Measurements from ENCODE around the gene IMP3. TPM values are rescaled to one million over a fixed set of nuclear protein-coding genes. Genes with fewer than 3 reads are reported as not detected.

Gene IMP3
- total RNA-seq, 4 donors from 2014 or later, result 129 to 173 (median 140) TPM

DNA sequence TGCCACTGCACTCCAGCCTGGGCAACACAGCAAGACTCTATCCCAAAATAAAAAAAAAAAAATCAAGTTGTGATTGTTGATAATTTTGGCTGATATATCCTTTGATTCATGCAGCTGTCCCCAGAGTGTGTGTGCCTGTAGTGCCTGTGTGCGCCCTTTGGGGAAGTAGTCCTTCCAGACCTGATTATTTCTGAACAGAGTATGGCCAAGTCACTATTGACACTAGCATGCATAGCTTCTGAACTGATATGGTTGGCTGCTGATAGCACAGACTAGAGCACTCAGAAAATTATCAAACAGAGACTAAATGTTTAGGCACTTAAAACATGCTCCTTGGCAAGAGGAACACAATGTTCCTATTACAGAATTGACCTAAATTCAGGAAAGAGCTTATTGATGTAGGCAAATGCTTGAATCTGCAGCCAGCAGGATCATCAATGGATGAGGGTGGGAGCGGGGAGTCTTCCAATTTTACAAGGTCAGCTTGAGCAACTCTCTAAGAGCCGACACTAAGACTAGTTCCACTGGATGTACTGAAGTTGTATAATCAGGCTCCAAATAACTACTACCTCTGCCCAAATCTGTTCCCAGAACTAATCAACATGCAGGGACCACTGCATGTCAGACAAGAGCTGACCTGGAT lies 43.2 kb downstream of the IMP3 start:
- TF ChIP-seq, protein P1, sequence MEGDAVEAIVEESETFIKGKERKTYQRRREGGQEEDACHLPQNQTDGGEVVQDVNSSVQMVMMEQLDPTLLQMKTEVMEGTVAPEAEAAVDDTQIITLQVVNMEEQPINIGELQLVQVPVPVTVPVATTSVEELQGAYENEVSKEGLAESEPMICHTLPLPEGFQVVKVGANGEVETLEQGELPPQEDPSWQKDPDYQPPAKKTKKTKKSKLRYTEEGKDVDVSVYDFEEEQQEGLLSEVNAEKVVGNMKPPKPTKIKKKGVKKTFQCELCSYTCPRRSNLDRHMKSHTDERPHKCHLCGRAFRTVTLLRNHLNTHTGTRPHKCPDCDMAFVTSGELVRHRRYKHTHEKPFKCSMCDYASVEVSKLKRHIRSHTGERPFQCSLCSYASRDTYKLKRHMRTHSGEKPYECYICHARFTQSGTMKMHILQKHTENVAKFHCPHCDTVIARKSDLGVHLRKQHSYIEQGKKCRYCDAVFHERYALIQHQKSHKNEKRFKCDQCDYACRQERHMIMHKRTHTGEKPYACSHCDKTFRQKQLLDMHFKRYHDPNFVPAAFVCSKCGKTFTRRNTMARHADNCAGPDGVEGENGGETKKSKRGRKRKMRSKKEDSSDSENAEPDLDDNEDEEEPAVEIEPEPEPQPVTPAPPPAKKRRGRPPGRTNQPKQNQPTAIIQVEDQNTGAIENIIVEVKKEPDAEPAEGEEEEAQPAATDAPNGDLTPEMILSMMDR (IDR thresholded peaks at IDR 0.05), result no peak
- no peak for TF ChIP-seq POLR2A (IDR thresholded peaks at IDR 0.05)
- Histone ChIP-seq H3K9me3 (no peaks in the 10 kb centered on the region), H3K4me3 (no peak overlapping the region), H3K27ac (no peak overlapping the region), H3K27me3 (no peaks in the 10 kb centered on the region), H3K36me3 (peaks cover 10 to 99% (median 11%) of the 10 kb centered on the region in 3 donors), H3K4me1 (peaks cover 0 to 2% (median 0%) of the 10 kb centered on the region in 3 donors)
- WGBS, 2 donors, result 91 to 100% methylated on average over 2 of the region's 3 CpGs
- DNase-seq, result no peak
- intact Hi-C loops (cut with DNase I), result no loop called here

DNA sequence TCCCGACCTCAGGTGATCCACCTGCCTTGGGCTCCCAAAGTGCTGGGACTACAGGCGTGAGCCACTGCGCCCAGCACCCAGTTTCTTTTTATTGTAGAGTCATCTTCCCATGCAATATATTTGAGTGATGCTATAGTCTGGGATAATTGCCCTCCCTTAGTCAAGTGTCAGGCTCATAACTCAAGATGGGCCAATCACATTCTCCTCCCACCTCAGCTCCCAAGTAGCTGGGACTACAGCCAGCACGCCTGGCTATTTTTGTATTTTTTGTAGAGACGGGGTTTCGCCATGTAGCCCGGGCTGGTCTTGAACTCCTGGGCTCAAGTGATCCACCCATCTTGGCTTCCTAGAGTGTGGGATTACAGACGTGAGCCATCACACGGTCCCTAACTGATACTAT lies 45.7 kb downstream of the IMP3 start:
- DNase-seq, result no peak
- Histone ChIP-seq H3K27ac (no peak overlapping the region), H3K27me3 (no peaks in the 10 kb centered on the region), H3K4me3 (no peak overlapping the region), H3K36me3 (peaks cover 0 to 93% (median 0%) of the 10 kb centered on the region in 3 donors), H3K9me3 (no peaks in the 10 kb centered on the region), H3K4me1 (peaks cover 0 to 2% (median 0%) of the 10 kb centered on the region in 3 donors)
- no peak for TF ChIP-seq POLR2A (IDR thresholded peaks at IDR 0.05)
- TF ChIP-seq, protein P1 (IDR thresholded peaks at IDR 0.05), result no peak
- 91 to 92% methylated on average over 8 to 9 of the region's 9 CpGs for WGBS, 2 donors
- intact Hi-C loops (cut with DNase I), result no loop called here

DNA sequence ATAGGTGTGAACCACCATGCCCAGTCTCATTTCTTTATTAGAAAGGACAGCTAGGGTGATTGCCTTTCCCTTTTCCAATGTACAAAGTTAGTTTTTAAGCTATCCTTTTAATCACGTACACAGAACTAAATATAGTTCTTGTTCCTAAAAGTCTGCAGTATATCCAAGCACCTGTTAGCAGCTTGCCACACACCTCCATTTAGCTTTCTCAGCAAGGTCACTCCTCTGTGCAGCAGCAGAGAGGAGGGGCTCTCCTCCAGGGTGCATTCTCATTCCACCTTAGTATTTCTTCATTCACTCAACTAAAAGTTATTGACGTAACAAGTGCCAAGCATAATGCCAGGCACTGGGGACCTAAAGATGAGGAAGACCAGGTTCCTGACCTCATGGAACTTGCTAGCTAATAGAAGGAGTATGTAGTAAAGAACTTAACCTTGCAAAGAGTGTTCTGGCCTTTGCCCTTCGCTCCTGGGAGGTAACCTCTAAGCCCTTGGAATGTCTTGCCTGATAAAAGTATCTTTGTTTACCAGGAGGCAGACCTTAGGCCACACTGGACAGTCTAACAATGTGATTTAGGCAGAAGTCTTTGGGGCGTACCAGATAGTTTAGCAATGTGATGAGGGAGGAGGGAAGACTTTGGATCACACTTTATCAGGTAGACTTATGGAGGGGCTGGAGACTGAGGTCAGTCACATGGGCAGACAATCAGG lies 48.2 kb downstream of the IMP3 start:
- H3K4me1 ChIP-seq, result no peaks in the 10 kb centered on the region
- no peaks in the 10 kb centered on the region for H3K27me3 ChIP-seq
- no peak overlapping the region for H3K27ac ChIP-seq
- TF ChIP-seq POLR2A (IDR thresholded peaks at IDR 0.05), result no peak
- TF ChIP-seq, protein P1 (IDR thresholded peaks at IDR 0.05), result no peak
- no peak overlapping the region for H3K4me3 ChIP-seq
- no peaks in the 10 kb centered on the region for H3K9me3 ChIP-seq
- no peak for DNase-seq
- 95 to 96% methylated on average over 3 to 4 of the region's 4 CpGs for WGBS, 2 donors
- intact Hi-C loops (cut with DNase I), result no loop called here
- peaks cover 0 to 73% (median 0%) of the 10 kb centered on the region in 3 donors for H3K36me3 ChIP-seq

DNA sequence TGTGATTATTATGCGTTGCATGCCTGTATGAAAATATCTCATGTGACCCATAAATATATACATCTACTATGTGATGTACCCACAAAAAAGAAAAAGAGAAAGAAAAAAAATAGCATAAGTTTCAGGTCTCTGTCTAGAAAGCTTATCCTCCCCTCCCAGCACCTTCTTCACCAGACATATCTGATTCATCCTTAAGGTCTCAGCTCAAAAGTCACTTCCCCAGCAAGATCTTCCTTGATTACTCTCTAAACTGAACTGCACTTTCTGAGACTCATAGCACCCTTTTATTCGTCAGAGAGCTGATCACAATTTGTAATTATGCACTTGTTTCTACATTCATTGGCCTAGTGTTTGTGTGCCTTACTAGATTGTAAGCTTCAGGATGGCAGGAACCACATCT lies 49.8 kb downstream of the IMP3 start:
- Histone ChIP-seq H3K4me3 (no peak overlapping the region), H3K4me1 (no peaks in the 10 kb centered on the region), H3K9me3 (no peaks in the 10 kb centered on the region), H3K27me3 (no peaks in the 10 kb centered on the region), H3K36me3 (peaks cover 0 to 57% (median 0%) of the 10 kb centered on the region in 3 donors), H3K27ac (no peak overlapping the region)
- TF ChIP-seq, protein P1 (IDR thresholded peaks at IDR 0.05), result no peak
- no peak for TF ChIP-seq POLR2A (IDR thresholded peaks at IDR 0.05)
- intact Hi-C loops (cut with DNase I), result no loop called here
- 83 to 85% methylated on average over 2 of the region's 2 CpGs for WGBS, 2 donors
- DNase-seq, result no peak

Other genes starting within 250 kb of the IMP3 start
- gene SIN3A, start 188.5 kb downstream of the IMP3 start, total RNA-seq, result 10 to 100 TPM; 22.3 to 49.8 (median 26.0) TPM
- gene PTPN9, start 60.9 kb downstream of the IMP3 start, total RNA-seq, result 10 to 100 TPM in 1 of 4 donors, 1 to 10 TPM in 3; 4.9 to 13.5 (median 8.5) TPM
- 10 to 100 TPM in 3 of 4 donors, 1 to 10 TPM in 1; 8.7 to 19.1 (median 13.5) TPM for gene SNUPN, start 14.5 kb downstream of the IMP3 start, total RNA-seq
- 10 to 100 TPM; 20.3 to 36.4 (median 25.9) TPM for gene SNX33, start 7.7 kb upstream of the IMP3 start, total RNA-seq
- 10 to 100 TPM in 1 of 4 donors, 1 to 10 TPM in 3; 2.9 to 13.4 (median 4.2) TPM for gene CSPG4, start 72.6 kb upstream of the IMP3 start, total RNA-seq
- gene UBE2Q2, start 203.2 kb upstream of the IMP3 start, total RNA-seq, result 10 to 100 TPM in 3 of 4 donors, 1 to 10 TPM in 1; 9.1 to 40.2 (median 25.6) TPM

Data from esophagus squamous epithelium (tissue), 5 donors.